ENCODE data around the gene CNOT4.

Gene CNOT4

GRCh38 chr7:135389971-135390370, 119.9 kb downstream of the CNOT4 start:
- no peak for DNase-seq

- DNase-seq, result no peak
Observed at GRCh38 chr7:135388616-135389015, 121.3 kb downstream of the CNOT4 start.

GRCh38 chr7:135386776-135387175, 123.1 kb downstream of the CNOT4 start:
- DNase-seq, result no peak

- no peak for DNase-seq
Observed at GRCh38 chr7:135386181-135386580, 123.7 kb downstream of the CNOT4 start.

GRCh38 chr7:135385209-135385608, 124.7 kb downstream of the CNOT4 start:
- DNase-seq, result no peak

GRCh38 chr7:135383525-135384175, 126.3 kb downstream of the CNOT4 start:
- DNase-seq, result no peak

- no peak for DNase-seq
Observed at GRCh38 chr7:135382173-135382572, 127.7 kb downstream of the CNOT4 start.

GRCh38 chr7:135381369-135381768, 128.5 kb downstream of the CNOT4 start:
- DNase-seq, result no peak

- no peak for DNase-seq
Observed at GRCh38 chr7:135380351-135380750, 129.6 kb downstream of the CNOT4 start.

GRCh38 chr7:135377171-135377570, 132.7 kb downstream of the CNOT4 start:
- DNase-seq, result no peak

- no peak for DNase-seq
Observed at GRCh38 chr7:135375908-135376699, 133.8 kb downstream of the CNOT4 start.

- DNase-seq, result no peak
Observed at GRCh38 chr7:135374736-135375135, 135.2 kb downstream of the CNOT4 start.

- no peak for DNase-seq
Observed at GRCh38 chr7:135372222-135372621, 137.7 kb downstream of the CNOT4 start.

GRCh38 chr7:135370656-135371055, 139.2 kb downstream of the CNOT4 start:
- DNase-seq, result no peak

- no peak for DNase-seq
Observed at GRCh38 chr7:135369405-135369804, 140.5 kb downstream of the CNOT4 start.

- DNase-seq, result no peak
Observed at GRCh38 chr7:135368416-135369186, 141.3 kb downstream of the CNOT4 start.

GRCh38 chr7:135366843-135367508, 142.9 kb downstream of the CNOT4 start:
- no peak for DNase-seq

- no peak for DNase-seq
Observed at GRCh38 chr7:135365721-135366120, 144.2 kb downstream of the CNOT4 start.

- DNase-seq, result no peak
Observed at GRCh38 chr7:135364206-135364605, 145.7 kb downstream of the CNOT4 start.

- DNase-seq, result no peak
Observed at GRCh38 chr7:135362871-135363270, 147.0 kb downstream of the CNOT4 start.

GRCh38 chr7:135361788-135362187, 148.1 kb downstream of the CNOT4 start:
- DNase-seq, result no peak

- no peak for DNase-seq
Observed at GRCh38 chr7:135359615-135360014, 150.3 kb downstream of the CNOT4 start.

- DNase-seq, result no peak
Observed at GRCh38 chr7:135355377-135356048, 154.4 kb downstream of the CNOT4 start.
